Activated T-helper 2 cell treated with anti-CD3 and anti-CD28 coated beads, Interferon-gamma antibody, Interleukin-2, Interleukin-4, amounts not matched to agents 10 μg/mL and 5 μg/mL and 100 μg/mL, durations not matched to agents 14 hours and 24 hours and 36 hours (primary cell): ENCODE results near the gene IRF2BP2. TPM values are rescaled to one million over a fixed set of nuclear protein-coding genes. Genes with fewer than 3 reads are reported as not detected.

Experiments used
- DNase-seq: peaks from one replicate; pipeline ENCODE4 v3.0.0; 2021; ENCODE audit warnings: low spot score
- H3K27ac Mint-ChIP-seq: one replicate; pipeline ENCODE4 v1.8.0; 2021; ENCODE audit warnings: mixed read lengths
- H3K27me3 Mint-ChIP-seq: one replicate; pipeline ENCODE4 v1.8.0; 2021; ENCODE audit warnings: low read depth, mixed read lengths
- H3K36me3 Mint-ChIP-seq: one replicate; pipeline ENCODE4 v1.8.0; 2021; ENCODE audit warnings: low read depth, mixed read lengths
- H3K4me1 Mint-ChIP-seq: one replicate; pipeline ENCODE4 v1.8.0; 2021; ENCODE audit warnings: low read depth, mixed read lengths
- H3K4me3 Mint-ChIP-seq: one replicate; pipeline ENCODE4 v1.8.0; 2021; ENCODE audit warnings: low read depth, mild to moderate bottlenecking, moderate library complexity, mixed read lengths
- H3K9me3 Mint-ChIP-seq: one replicate; pipeline ENCODE4 v1.8.0; 2021; ENCODE audit warnings: mixed read lengths
- intact Hi-C: fragments of 100-400 bp; cut with micrococcal nuclease; formaldehyde crosslinking; loops from one replicate; pipeline ENCODE4 v1.15.1; 2023
- total RNA-seq: library from RNA; stranded (reverse); gene quantifications from 2 replicates; pipeline ENCODE4 v1.2.3, GENCODE V29; 2022

The IRF2BP2 gene
- total RNA-seq, 1 donor from 2014 or later = 292 TPM

DNA sequence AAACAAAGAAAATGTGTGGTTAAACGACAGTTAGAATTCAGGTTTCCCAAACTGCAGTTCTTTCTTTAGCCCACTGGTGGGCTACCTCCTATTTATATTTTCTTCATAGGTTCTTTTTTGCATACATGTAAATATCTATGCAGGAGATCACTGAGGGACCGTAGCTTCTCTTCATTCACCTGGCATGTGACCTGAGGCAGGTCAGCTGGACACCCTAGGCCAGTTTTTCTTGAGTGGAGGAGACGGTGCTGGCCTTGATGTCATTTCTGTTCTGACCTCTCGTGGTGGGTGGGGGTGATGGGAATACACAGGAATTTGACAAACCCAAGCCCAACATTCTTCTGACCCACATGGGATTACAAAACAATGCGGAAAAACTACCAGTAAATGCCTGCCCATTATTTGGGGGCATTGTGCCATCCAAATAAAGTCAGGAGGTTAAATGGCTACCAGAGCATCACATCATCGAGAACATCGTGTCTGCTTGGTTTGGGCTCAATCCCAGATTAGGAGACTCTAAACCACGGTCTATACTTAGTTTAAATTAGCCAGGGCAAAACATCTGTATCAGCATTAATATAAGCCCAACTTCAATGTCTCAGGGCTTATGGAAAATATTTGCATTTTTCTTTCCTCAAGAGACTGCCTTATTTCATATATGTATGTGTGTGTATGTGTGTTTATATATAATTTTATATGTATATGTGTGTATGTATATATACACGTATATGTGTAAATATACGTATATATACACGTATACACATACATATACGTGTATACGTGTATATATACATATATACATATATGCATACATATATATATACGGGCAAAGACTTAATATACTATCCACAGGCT, 7.4 kb upstream of the IRF2BP2 start:
- no peaks in the 10 kb centered on the region for H3K36me3 Mint-ChIP-seq
- H3K4me1 Mint-ChIP-seq = peaks cover 38% of the 10 kb centered on the region
- H3K9me3 Mint-ChIP-seq = no peaks in the 10 kb centered on the region
- DNase-seq = no peak
- H3K4me3 Mint-ChIP-seq = no peak overlapping the region
- H3K27me3 Mint-ChIP-seq = no peaks in the 10 kb centered on the region
- no peak overlapping the region for H3K27ac Mint-ChIP-seq
- intact Hi-C loops = no loop called here

DNA sequence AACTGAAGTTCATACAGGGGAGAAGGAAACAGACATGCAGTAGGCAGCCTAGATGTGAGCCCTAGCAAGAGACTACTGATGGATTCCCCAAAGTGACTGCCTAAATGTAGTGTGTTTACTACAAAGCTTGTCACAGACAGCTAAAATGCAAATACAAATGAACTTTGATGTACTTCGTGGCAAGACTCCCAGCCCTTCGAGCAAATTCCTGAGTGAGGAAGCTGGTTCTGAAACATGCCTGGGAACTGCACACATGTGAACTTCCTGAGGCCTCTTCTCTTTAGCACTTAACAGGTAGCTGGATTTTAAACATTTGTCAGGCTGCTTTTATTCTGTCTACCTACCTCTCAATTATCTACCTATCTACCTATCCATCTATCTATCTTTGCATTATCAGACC, 6.7 kb upstream of the IRF2BP2 start:
- H3K4me3 Mint-ChIP-seq = no peak overlapping the region
- no peak overlapping the region for H3K27ac Mint-ChIP-seq
- DNase-seq = no peak
- intact Hi-C loops = no loop called here
- H3K27me3 Mint-ChIP-seq = no peaks in the 10 kb centered on the region
- H3K9me3 Mint-ChIP-seq = no peaks in the 10 kb centered on the region
- H3K4me1 Mint-ChIP-seq = peaks cover 45% of the 10 kb centered on the region
- no peaks in the 10 kb centered on the region for H3K36me3 Mint-ChIP-seq

DNA sequence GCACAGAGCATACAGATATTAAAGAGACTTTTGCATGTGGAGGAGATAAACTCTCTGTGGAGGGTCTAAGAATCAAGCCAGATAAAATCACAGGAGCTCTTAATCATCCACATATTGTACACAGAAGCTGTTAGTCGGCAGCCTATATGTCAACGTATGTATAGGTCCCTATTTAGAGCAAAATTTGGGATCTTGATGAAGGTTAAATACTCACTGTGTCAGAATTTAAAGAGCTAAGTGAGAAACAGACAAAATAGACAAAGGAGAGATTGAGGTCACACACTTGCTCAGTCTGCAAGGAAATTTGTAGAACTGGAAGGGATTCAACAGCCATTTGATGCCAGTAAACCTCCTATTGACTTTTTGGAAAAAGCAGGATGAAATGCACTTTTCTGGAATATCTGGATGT, 4.1 kb upstream of the IRF2BP2 start:
- Mint-ChIP-seq H3K4me3 (peak overlapping the region; percentile 18), H3K27ac (peak overlapping the region; percentile 99), H3K4me1 (peaks cover 45% of the 10 kb centered on the region), H3K36me3 (peaks cover 4% of the 10 kb centered on the region), H3K27me3 (peaks cover 2% of the 10 kb centered on the region), H3K9me3 (no peaks in the 10 kb centered on the region)
- DNase-seq = no peak
- intact Hi-C loops = no loop called here

GRCh38 chr1:234613128-234613875, 3.3 kb upstream of the IRF2BP2 start:
- peak overlapping the region; percentile 99 for H3K27ac Mint-ChIP-seq
- no peaks in the 10 kb centered on the region for H3K9me3 Mint-ChIP-seq
- H3K4me3 Mint-ChIP-seq = peak overlapping the region; percentile 79
- DNase-seq = no peak
- peaks cover 2% of the 10 kb centered on the region for H3K27me3 Mint-ChIP-seq
- H3K36me3 Mint-ChIP-seq = peaks cover 6% of the 10 kb centered on the region
- intact Hi-C loops = no loop called here
- H3K4me1 Mint-ChIP-seq = peaks cover 44% of the 10 kb centered on the region

DNA sequence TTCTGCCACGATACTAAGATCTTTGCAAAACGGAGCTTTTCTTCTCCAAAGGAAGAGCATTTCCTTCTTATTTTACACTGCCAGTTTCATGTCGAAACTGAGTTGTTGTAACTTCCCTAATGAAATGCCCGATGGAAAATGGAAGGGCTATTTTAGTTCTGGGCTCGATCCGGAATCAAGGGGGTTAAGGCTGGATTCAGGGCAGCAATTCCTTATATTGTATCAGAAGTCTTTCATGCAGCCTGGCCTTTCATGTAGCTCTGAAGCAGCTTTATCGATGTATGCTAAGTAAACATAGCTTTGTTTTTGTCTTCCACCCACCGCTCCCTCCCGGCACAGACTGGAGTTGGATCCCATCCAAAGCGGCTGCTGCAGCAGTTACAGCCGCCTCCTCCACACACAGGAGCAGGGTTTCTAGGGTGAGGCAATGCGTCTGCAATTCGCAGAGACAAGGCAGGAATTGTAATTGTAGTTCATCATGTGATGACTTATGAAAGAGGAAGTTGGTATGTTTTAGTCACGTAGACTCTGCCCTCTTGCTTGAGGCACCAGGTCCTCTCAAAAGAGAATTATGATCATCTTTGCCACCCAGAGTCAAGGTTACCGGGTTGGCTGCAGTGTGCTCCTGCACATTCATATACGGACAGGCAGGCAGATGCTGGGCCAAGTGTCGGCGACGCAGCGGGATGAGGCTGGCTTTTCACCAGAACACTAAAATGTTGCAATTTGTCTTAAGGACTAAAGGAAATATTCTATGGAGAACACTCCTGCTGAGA, 2.6 kb upstream of the IRF2BP2 start:
- peaks cover 13% of the 10 kb centered on the region for H3K36me3 Mint-ChIP-seq
- H3K27ac Mint-ChIP-seq = peak overlapping the region; percentile 99
- peaks cover 2% of the 10 kb centered on the region for H3K27me3 Mint-ChIP-seq
- H3K9me3 Mint-ChIP-seq = no peaks in the 10 kb centered on the region
- peak overlapping the region; percentile 79 for H3K4me3 Mint-ChIP-seq
- DNase-seq = peak; percentile 58
- intact Hi-C loops = loop anchor here (1.0 kb wide), 3 partner anchors 111 to 255 kb away; no protein-coding TSS in a partner anchor
- peaks cover 41% of the 10 kb centered on the region for H3K4me1 Mint-ChIP-seq

GRCh38 chr1:234611847-234612351, 1.9 kb upstream of the IRF2BP2 start:
- Mint-ChIP-seq H3K9me3 (no peaks in the 10 kb centered on the region), H3K27me3 (peaks cover 2% of the 10 kb centered on the region), H3K4me3 (peak overlapping the region; percentile 79), H3K36me3 (peaks cover 20% of the 10 kb centered on the region), H3K4me1 (peaks cover 38% of the 10 kb centered on the region), H3K27ac (peak overlapping the region; percentile 99)
- peak; percentile 16 for DNase-seq
- intact Hi-C loops = loop anchor here (1.0 to 2.0 kb wide), 11 partner anchors 111 to 399 kb away; no protein-coding TSS in a partner anchor

DNA sequence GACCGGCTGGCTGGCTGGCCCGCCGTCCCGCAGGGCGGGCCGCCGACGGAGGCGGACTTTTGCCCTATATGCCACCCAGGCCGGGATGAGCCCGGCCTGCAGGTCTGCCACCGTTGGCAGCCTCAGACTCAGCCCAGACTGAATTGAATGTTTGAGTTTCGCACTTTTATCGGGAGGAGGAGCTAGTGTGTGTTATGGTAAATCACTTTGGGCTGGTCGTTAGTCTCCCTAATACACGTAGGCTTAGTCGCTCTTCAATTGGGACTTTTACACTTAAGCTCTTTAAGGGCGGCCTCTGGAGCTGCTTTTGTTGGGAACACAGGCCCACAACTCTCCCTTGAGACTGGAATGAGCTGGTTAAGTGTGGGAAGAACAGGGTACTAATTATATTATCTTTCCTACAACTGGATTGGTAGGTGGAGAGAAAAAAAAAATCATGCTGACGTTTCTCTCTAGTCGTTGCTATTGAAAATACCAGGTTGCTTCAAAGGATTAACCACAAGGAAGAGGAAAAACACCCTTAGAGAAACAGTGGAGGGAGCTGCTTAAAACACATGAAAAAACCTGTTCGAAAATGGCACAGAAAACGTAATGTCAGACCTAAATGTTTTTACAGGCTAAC, 1.4 kb upstream of the IRF2BP2 start:
- H3K27ac Mint-ChIP-seq = peak overlapping the region; percentile 99
- peak; percentile 72 for DNase-seq
- H3K27me3 Mint-ChIP-seq = peaks cover 2% of the 10 kb centered on the region
- H3K4me1 Mint-ChIP-seq = peaks cover 35% of the 10 kb centered on the region
- intact Hi-C loops = loop anchor here (1.0 to 2.0 kb wide), 8 partner anchors 110 to 400 kb away; no protein-coding TSS in a partner anchor
- H3K36me3 Mint-ChIP-seq = peaks cover 25% of the 10 kb centered on the region
- H3K4me3 Mint-ChIP-seq = peak overlapping the region; percentile 79
- H3K9me3 Mint-ChIP-seq = no peaks in the 10 kb centered on the region

DNA sequence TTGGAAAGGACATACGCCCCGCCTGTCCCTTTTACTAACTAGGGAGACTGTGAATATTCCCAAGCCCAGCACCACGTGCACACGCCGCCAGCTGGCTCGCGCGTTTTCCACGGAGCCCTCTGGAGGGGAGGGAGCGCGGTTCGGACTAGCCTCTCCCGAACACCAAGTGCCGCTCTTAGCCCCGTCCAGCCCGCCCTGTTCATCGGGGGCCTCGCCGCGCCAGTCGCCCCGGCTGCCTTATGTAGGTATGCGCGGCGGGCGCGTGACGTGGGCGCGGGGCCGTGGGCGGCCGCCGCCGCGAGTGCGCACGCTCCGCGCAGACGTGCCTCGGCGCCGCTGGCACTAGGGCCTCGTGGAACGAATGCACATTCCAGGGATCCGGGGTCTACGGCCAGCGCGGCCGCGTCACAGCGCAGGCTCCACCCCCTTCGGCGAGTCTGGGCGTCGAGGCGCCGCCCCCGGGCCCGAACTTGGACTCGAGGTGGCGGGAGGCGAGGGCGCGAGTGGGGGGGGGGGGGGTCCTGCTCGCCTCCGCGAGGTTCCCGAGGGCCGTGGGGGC, 767 bp upstream of the IRF2BP2 start:
- Mint-ChIP-seq H3K9me3 (no peaks in the 10 kb centered on the region), H3K4me1 (peaks cover 39% of the 10 kb centered on the region), H3K27me3 (peaks cover 2% of the 10 kb centered on the region), H3K4me3 (peak overlapping the region; percentile 88), H3K27ac (peak overlapping the region; percentile 98), H3K36me3 (peaks cover 31% of the 10 kb centered on the region)
- DNase-seq = peak; percentile 86
- intact Hi-C loops = loop anchor here (1.0 to 2.0 kb wide), 10 partner anchors 9 to 467 kb away; no protein-coding TSS in a partner anchor

DNA sequence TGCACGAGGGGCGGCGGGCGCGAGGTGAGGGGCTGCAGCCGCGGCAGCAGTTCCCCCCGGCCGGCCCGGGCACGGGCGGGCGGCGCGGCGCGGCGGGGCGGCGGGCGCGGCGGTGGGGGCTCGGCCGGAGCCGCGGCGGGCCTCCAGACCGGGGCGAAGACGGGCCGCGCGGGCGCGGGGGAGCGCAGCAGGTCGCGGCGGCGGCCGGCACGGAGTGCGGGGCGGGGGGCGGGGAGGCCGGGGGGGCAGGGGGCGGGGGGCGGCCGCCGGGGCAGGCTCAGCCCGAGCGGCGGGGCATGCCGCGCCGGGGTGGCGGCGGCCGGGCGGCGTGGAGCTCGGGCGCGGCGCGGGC, 311 bp downstream of the IRF2BP2 start:
- intact Hi-C loops = loop anchor here (1.0 to 10.0 kb wide), 7 partner anchors 8 to 468 kb away; partner anchors contain the start of gene COA6
- Mint-ChIP-seq H3K27me3 (peaks cover 2% of the 10 kb centered on the region), H3K9me3 (no peaks in the 10 kb centered on the region), H3K36me3 (peaks cover 42% of the 10 kb centered on the region), H3K4me3 (no peak overlapping the region), H3K27ac (no peak overlapping the region), H3K4me1 (peaks cover 44% of the 10 kb centered on the region)
- DNase-seq = no peak

DNA sequence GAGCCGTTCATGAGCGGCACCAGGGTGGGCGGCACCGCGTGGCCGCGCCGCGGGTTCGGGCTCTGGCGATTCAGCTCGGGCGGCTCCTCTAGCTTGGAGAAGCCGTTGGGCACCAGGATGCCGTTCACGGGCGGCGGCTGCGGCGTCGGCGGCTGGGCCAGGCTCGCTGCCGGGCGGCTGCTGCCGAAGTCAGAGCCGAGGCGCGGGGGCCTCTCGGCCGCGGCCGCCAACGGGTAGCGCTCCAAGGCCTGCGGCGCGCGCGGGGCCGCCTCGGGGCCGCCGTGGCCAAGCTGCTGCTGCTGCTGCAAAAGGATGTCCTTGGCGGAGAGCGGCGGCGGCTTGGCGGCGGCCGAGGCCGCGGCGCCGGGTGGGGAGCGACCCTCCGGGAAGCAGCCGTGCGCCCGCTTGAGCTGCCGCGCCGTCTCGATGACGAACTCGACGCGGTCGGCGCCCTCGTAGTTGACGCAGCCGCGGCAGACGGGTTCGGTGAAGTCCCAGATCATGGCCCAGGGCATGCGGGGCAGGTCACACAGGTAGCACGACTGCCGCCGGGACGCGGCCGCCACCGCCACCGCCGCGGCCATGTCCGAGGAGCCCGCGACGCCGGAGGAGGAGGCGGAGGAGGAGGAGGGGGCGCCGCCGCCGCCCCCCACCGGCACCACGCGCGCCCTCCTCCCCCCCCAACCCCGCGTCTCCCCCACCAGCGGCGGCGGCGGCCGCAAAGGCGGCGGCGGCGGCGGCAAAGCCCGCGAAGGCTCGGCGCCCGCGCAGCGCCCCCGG, 877 bp downstream of the IRF2BP2 start:
- DNase-seq = peak; percentile 63
- peaks cover 2% of the 10 kb centered on the region for H3K27me3 Mint-ChIP-seq
- peaks cover 48% of the 10 kb centered on the region for H3K36me3 Mint-ChIP-seq
- H3K9me3 Mint-ChIP-seq = no peaks in the 10 kb centered on the region
- intact Hi-C loops = loop anchor here (10.0 kb wide), 2 partner anchors 204 to 234 kb away; partner anchors contain the start of gene COA6
- peak overlapping the region; percentile 76 for H3K4me3 Mint-ChIP-seq
- H3K27ac Mint-ChIP-seq = peak overlapping the region; percentile 79
- peaks cover 45% of the 10 kb centered on the region for H3K4me1 Mint-ChIP-seq
